Mesothelial cell of epicardium (in vitro differentiated cells): ENCODE measurements around the gene DOCK4. TPM values are rescaled to one million over a fixed set of nuclear protein-coding genes. Genes with fewer than 3 reads are reported as not detected.
A peak's percentile ranks its signal among the peaks of the same experiment; 100 is the strongest.

ENCODE experiments used
- DNase-seq, 2 experiments: peaks; one replicate each; pipeline ENCODE4 v3.0.0; 2021; ENCODE audit warnings: low spot score in 2 of 2; ENCODE audit not compliant: unreplicated experiment in 2 of 2
- H3K27ac Mint-ChIP-seq: 2 replicates; pipeline ENCODE4 v1.8.0; 2021; ENCODE audit warnings: mixed read lengths
- H3K27me3 Mint-ChIP-seq: 2 replicates; pipeline ENCODE4 v1.8.0; 2021; ENCODE audit warnings: low read depth, mixed read lengths
- H3K36me3 Mint-ChIP-seq: 2 replicates; pipeline ENCODE4 v1.8.0; 2021; ENCODE audit warnings: mixed read lengths
- H3K4me1 Mint-ChIP-seq: 2 replicates; pipeline ENCODE4 v1.8.0; 2021; ENCODE audit warnings: mixed read lengths
- H3K4me3 Mint-ChIP-seq: 2 replicates; pipeline ENCODE4 v1.8.0; 2021; ENCODE audit warnings: mild to moderate bottlenecking, moderate library complexity, mixed read lengths
- H3K9me3 Mint-ChIP-seq: 2 replicates; pipeline ENCODE4 v1.8.0; 2021; ENCODE audit warnings: mixed read lengths
- total RNA-seq: library from RNA; stranded (reverse); gene quantifications from 3 replicates; pipeline ENCODE4 v1.2.1, GENCODE V29; 2021
- TF ChIP-seq, protein P1 (sequence below): fragments of 200-600 bp; sonication (generic); IDR thresholded peaks from one replicate; pipeline ENCODE4 v1.5.0; 2021; ENCODE audit warnings: antibody characterized with exemption; ENCODE audit not compliant: unreplicated experiment

DOCK4 gene
- total RNA-seq, 1 donor from 2014 or later = 27.7 TPM

DNA sequence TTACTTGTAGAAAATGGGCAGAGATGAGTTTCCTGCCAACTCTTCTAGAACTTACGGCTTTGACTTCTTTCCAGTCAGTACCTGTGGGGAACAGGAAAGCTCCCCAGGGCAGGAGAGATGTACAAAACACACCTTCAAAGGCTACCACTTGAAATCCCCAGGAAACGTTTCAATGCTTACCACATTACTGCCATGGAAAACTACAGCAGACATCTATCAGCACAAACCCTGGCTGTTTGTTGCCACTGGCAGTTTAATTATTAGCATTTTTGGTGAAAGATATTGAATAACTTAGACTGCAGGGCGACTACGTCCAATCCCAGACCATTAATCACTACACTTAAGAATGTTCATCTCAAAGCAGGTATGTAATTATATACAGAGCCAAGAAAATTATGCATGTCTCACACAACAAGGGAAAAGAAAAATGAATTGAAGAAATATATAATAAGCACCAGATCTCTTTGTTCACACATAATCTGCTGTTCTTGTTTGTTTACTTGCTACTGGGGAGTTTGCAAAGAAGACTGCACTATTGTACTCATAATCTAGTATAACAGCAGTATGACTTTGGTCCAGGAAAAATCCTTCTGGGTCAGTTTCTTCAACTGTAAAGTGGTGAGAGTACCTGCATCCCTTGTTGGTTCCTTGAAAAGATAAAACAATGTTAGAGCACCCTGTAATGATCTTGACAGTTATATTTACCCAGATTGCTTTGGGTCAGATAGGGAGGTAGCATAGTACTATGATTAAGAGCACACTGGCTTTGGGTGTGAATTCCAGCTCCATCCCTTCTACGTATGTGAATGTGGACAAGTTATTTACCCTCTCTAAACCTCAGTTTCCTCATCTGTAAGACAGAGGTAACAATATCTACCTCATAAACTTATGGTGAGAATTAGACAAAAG lies 138.3 kb downstream of the DOCK4 start:
- Mint-ChIP-seq H3K36me3 (no peaks in the 10 kb centered on the region), H3K27ac (peak overlapping the region; percentile 27), H3K4me3 (no peak overlapping the region), H3K27me3 (no peaks in the 10 kb centered on the region), H3K4me1 (peaks cover 38% of the 10 kb centered on the region), H3K9me3 (no peaks in the 10 kb centered on the region)
- TF ChIP-seq, protein P1, sequence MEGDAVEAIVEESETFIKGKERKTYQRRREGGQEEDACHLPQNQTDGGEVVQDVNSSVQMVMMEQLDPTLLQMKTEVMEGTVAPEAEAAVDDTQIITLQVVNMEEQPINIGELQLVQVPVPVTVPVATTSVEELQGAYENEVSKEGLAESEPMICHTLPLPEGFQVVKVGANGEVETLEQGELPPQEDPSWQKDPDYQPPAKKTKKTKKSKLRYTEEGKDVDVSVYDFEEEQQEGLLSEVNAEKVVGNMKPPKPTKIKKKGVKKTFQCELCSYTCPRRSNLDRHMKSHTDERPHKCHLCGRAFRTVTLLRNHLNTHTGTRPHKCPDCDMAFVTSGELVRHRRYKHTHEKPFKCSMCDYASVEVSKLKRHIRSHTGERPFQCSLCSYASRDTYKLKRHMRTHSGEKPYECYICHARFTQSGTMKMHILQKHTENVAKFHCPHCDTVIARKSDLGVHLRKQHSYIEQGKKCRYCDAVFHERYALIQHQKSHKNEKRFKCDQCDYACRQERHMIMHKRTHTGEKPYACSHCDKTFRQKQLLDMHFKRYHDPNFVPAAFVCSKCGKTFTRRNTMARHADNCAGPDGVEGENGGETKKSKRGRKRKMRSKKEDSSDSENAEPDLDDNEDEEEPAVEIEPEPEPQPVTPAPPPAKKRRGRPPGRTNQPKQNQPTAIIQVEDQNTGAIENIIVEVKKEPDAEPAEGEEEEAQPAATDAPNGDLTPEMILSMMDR = no peak
- DNase-seq = no peak

DNA sequence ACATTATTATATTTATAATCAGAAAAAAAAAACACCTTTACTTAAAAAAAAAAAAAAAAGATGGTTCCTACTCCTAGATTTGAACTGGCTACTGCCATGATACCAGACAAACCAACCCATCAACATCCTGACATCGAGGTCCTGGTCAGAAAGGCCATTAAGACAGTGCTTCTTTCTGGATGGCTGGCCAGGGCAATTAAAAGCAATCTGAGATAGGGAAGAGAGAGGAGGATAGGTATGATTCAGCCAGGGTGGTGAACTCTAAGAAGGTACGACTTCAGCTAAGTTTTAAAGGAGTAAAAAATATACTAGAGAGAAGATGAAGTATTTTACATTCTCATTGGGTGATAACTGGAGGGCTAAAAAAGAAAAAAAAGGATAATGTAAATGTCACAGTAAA lies 139.0 kb downstream of the DOCK4 start:
- peak overlapping the region; percentile 27 for H3K27ac Mint-ChIP-seq
- H3K4me3 Mint-ChIP-seq = no peak overlapping the region
- H3K4me1 Mint-ChIP-seq = peaks cover 33% of the 10 kb centered on the region
- TF ChIP-seq, protein P1 = no peak
- no peaks in the 10 kb centered on the region for H3K36me3 Mint-ChIP-seq
- DNase-seq = no peak
- H3K27me3 Mint-ChIP-seq = no peaks in the 10 kb centered on the region
- H3K9me3 Mint-ChIP-seq = no peaks in the 10 kb centered on the region

DNA sequence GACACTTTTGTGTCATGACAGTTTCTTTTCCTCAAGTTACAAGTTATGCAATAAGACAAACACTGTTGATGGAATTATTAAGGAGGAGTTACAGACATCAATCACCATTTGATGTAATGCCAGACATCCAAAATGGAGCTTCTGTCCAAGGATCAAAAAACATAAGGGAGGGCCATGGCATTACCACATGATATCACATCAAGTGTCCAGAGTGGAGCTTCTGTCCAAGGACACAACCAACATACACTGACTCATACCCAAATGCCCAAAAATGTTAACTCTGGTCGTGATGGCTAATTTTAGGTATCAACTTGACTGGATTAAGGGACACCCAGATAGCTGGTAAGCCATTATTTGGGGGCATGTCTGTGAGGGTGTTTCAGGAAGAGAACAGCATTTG lies 140.4 kb downstream of the DOCK4 start:
- H3K9me3 Mint-ChIP-seq = no peaks in the 10 kb centered on the region
- TF ChIP-seq, protein P1 = no peak
- DNase-seq = no peak
- H3K27me3 Mint-ChIP-seq = no peaks in the 10 kb centered on the region
- peaks cover 30% of the 10 kb centered on the region for H3K4me1 Mint-ChIP-seq
- no peaks in the 10 kb centered on the region for H3K36me3 Mint-ChIP-seq
- no peak overlapping the region for H3K4me3 Mint-ChIP-seq
- no peak overlapping the region for H3K27ac Mint-ChIP-seq

DNA sequence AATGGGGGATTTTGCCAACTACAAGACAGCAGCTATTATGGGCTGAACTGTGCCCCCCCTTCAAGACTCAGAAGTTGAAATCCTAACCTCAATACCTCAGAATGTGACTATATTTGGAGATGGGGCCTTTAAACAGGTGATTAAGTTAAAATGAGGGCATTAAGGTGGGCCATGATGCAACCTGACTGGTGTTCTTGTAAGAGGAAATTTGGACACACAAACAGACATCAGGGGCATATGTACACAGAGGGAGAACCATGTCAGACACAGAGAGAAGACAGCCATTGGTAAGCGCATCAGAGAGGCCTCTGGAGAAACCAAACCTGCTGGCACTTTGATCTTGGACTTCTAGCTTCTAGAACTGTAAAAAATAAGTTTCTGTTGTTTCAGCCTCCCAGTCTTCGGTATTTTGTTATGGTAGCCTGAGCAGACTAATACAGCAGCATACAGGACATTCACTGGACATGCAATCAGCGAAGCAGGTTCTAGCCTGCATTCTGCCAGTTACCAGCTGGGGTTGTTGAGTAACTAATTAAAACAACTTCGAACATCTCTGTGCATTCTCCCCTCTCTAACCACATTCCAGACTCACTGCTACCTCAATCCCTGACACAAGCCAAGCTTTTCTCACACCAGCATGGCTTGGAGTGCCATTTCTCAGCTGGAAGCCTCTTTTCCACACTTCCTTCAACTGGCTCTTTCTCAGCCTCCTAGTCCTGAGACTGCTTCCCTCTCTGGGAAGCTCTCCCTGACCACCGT lies 141.4 kb downstream of the DOCK4 start:
- no peaks in the 10 kb centered on the region for H3K9me3 Mint-ChIP-seq
- H3K4me1 Mint-ChIP-seq = peaks cover 30% of the 10 kb centered on the region
- no peak for DNase-seq
- TF ChIP-seq, protein P1 = no peak
- no peak overlapping the region for H3K4me3 Mint-ChIP-seq
- no peak overlapping the region for H3K27ac Mint-ChIP-seq
- no peaks in the 10 kb centered on the region for H3K27me3 Mint-ChIP-seq
- no peaks in the 10 kb centered on the region for H3K36me3 Mint-ChIP-seq

DNA sequence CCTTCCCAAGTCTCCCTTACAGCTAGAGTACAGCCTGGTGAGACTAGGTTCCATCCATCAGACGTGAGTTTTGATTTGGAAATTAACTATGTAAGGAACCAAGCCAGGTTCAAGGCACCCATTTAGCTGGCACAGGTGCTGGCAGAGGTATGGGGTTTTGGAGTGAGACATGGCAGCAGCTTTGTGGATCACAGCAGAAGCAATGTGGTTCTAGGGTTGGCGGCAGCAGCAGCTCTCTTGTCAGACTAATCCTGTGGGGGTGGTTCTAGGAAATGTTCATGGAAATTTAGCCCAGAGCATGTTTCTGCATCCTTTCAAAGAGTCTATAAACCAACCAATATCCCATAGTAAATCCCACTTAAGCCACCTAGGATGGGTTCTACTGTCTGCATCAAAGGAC lies 142.2 kb downstream of the DOCK4 start:
- Mint-ChIP-seq H3K27me3 (no peaks in the 10 kb centered on the region), H3K27ac (no peak overlapping the region), H3K36me3 (no peaks in the 10 kb centered on the region), H3K9me3 (peaks cover 5% of the 10 kb centered on the region), H3K4me3 (no peak overlapping the region), H3K4me1 (peaks cover 34% of the 10 kb centered on the region)
- DNase-seq = no peak
- TF ChIP-seq, protein P1 = no peak
